NCI-H1436 (cell line): Measurements from ENCODE around the gene ZNF296.
"Not testable (repeated sequence)": the region's sequence is repeated elsewhere in the genome, so short reads cannot be mapped to it uniquely, and the experiment has no call there.

ENCODE experiments used
- DNase-seq: peaks from one replicate; lab custom pipeline; 2025; lab: John Stamatoyannopoulos, UW

ZNF296 gene

GRCh38 chr19:45076029-45076850 is at the start of gene ZNF296:
Gene ZNF296 (minus strand): TSS chr19:45076478. CDS start chr19:45076373, 105 bp downstream.
- peak; percentile 70 for DNase-seq

GRCh38 chr19:45125360-45125759 is 49.1 kb upstream of the ZNF296 start:
- no peak for DNase-seq

GRCh38 chr19:45124021-45124420 is 47.7 kb upstream of the ZNF296 start:
- DNase-seq: no peak

- no peak for DNase-seq
Measured at GRCh38 chr19:45123440-45123850, 47.2 kb upstream of the ZNF296 start.

GRCh38 chr19:45122832-45123231 is 46.6 kb upstream of the ZNF296 start:
- DNase-seq: no peak

GRCh38 chr19:45121827-45122345 is 45.6 kb upstream of the ZNF296 start:
- DNase-seq: no peak

- no peak for DNase-seq
Measured at GRCh38 chr19:45119582-45119981, 43.3 kb upstream of the ZNF296 start.

- not testable (repeated sequence) for DNase-seq
Measured at GRCh38 chr19:45118591-45119355, 42.5 kb upstream of the ZNF296 start.

GRCh38 chr19:45118106-45118505 is 41.8 kb upstream of the ZNF296 start:
- DNase-seq: no peak

GRCh38 chr19:45117671-45118070 is 41.4 kb upstream of the ZNF296 start:
- no peak for DNase-seq

- DNase-seq: peak; percentile 57
Measured at GRCh38 chr19:45117167-45117594, 40.9 kb upstream of the ZNF296 start.

- DNase-seq: no peak
Measured at GRCh38 chr19:45115809-45116615, 39.7 kb upstream of the ZNF296 start.

- peak; percentile 56 for DNase-seq
Measured at GRCh38 chr19:45114116-45114515, 37.8 kb upstream of the ZNF296 start.

GRCh38 chr19:45113628-45114027 is 37.4 kb upstream of the ZNF296 start:
- DNase-seq: peak; percentile 80

- no peak for DNase-seq
Measured at GRCh38 chr19:45112111-45112827, 36.0 kb upstream of the ZNF296 start.

- no peak for DNase-seq
Measured at GRCh38 chr19:45110851-45111266, 34.6 kb upstream of the ZNF296 start.

- DNase-seq: no peak
Measured at GRCh38 chr19:45107621-45108150, 31.4 kb upstream of the ZNF296 start.

- not testable (repeated sequence) for DNase-seq
Measured at GRCh38 chr19:45106363-45106762, 30.1 kb upstream of the ZNF296 start.

GRCh38 chr19:45104658-45105349 is 28.5 kb upstream of the ZNF296 start:
- no peak for DNase-seq
